Activated T-helper 1 cell treated with anti-CD3 and anti-CD28 coated beads, Interleukin-2, amount 50 U/mL, for 16 hours (primary cell): Measurements from ENCODE around the gene MACF1.

Experiments used
- DNase-seq, 2 donors: peaks; one replicate each; pipeline ENCODE4 v3.0.0-alpha.2; 2020; ENCODE audit warnings: low read depth in 1 of 2, low spot score in 1 of 2

The MACF1 gene

GRCh38 chr1:39258146-39258924, 53.8 kb downstream of the MACF1 start:
- peak; percentile 26 to 33 for DNase-seq

GRCh38 chr1:39258925-39259244, 54.4 kb downstream of the MACF1 start:
- no peak for DNase-seq

DNA sequence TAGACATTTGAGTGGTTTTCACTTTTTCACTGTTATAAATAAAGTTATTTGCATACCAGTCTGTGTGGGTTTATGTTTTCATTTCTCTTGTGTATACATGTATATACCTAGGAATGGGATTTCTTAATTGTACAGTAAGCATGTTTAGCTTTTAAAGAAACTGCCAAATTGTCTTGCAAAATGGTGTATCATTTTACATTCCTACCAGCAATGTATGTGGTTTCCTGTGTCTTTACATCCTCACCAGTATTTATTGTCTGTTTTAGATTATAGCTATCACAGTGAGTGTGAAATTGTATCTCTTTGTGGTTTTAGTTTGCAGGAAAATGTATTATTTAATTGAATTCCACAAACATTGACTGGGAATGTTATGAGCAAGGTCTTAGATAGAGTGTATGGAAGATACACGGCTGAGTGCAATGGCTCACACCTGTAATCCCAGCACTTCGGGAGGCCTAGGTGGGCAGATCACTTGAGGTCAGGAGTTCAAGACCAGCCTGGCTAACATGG, 57.3 kb downstream of the MACF1 start:
- DNase-seq, result no peak

DNA sequence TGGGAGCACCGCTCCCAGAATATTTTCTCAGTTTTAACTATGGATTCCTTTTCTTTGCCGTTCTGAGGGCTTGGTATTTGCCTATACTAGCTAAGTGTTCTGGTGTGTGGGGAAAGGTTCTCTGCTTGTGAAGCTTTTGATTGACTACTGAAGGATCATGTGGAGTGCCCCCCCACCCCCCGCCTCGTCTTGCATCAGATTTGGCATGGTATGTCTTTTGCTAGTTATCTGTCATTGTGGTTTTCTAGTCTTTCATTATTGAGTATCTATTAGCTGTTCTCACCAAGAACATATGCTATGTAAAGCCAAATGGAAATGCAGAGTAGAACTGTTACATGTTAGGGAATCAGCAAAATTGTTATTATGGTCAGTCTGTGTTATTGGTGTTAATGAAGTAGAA, 58.3 kb downstream of the MACF1 start:
- DNase-seq, result no peak

- DNase-seq, result no peak
Measured at GRCh38 chr1:39266269-39266668, 61.8 kb downstream of the MACF1 start.

DNA sequence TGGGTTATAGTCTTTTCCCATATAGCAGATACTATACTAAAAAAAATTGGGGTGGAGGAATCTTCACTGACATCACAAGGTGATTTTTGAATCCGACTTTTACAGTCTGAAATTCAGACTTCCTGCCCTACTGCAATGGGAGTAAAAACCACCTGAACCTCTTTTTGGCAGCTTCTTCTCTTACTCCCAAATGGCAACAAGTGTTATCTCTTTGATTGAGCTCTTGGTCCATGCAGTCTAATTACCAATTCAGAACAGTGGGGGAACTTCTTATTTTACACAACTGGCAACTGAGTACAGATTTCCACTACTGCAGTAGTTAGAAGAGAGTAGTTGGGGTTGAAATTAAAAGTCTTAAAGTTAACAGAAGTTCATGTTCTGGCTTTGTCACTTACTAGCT, 62.3 kb downstream of the MACF1 start:
- DNase-seq, result no peak

DNA sequence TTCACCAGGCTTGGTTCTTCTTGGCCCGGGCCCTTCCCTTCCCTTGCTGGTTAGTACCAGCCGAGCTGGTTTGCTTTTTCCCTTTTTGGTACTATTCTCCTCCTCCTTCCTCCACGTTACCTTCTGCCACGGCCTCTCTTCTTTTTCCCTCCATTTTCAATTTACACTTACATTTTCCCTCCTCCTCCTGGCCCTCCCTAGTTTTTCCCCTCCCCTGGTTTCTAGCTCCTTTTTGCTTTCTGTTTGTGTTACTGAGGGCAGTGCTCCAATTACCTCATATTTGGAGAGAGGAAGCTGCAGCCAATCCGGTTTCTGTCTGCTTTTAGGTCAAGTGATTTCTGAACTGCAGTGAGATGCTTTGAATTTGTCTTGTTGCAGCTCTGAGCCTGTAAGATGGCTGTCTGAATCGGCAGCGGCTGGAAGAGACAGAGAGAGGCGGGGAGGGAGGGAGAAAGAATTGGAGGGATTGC, 63.7 kb downstream of the MACF1 start:
- no peak for DNase-seq

DNA sequence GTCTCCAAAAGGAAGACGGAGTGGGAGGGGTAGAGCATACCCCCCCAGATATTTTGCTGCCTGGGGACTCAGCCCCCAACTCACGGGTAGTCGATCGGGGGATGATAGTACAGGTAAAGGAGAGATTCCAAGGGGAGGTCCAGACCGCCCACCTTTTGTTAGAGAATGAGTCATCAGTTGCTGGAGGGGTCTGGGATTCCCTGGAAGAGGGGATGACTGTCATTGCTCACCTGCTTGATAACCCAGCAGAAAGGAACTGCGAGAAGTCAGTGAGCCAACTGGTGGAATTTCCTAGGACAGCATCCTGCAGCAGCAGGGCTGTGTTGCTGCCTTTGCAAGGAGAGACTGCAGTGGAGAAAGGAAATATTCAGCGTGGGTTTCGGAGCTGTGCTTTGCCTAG, 64.4 kb downstream of the MACF1 start:
- DNase-seq, result no peak

- no peak for DNase-seq
Measured at GRCh38 chr1:39269349-39269748, 64.9 kb downstream of the MACF1 start.

- no peak for DNase-seq
Measured at GRCh38 chr1:39269791-39270342, 65.4 kb downstream of the MACF1 start.

DNA sequence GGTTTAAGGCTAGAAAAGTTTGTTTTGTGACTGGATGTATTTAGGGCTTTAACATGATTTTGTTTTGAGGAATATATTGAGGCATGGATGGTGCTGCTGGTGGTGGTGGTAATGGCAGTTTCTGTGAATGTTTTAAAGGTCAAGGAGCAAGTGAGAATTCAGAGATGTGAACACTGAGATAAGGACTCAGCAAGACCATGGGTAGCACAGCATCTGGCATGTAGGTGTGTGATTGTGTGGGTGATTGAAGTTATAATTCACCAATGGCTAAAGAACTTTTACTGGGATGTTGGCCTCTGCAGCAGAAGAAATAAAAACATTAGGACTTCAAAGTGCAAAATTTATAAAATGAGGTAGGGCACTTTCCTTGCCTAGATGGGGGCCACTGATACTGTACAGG, 65.9 kb downstream of the MACF1 start:
- DNase-seq, result no peak

DNA sequence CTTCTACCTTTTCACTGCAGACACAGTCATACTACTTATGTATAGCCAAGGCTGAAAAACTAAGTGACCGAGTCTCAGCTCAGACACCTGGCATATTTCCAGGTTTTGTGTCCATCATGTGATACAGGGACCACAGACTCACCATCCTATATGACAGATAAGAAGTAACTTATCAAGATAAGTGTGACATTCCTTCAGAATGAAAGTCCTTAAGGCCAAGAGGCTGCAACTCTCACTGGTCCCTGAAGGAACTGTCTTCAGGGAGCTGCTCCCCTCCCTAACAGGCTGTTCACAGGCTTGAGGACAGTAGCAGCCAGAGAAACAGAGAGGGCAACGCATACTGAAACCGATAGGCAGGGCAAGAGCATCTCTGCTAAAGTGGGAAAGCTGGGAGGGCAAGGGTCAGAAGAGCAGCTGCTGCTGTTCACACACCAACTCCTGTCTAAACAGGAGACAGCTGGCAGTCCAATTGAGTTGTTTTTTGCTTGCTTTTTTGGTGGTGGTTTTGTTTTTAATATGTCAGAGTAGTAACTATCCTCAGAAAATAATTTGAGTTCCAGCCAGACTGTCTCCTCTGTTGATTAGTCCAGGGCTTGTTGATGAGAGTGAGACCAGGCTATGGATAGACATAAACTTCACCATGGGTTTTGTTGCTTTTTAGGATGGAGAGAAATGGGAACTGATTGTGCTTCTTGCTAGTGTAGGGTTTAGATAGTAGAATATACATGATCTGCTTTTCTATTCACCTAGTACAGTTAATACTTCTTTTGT, 67.7 kb downstream of the MACF1 start:
- DNase-seq, result no peak

- DNase-seq, result no peak
Measured at GRCh38 chr1:39272798-39273469, 68.4 kb downstream of the MACF1 start.

- DNase-seq, result no peak
Measured at GRCh38 chr1:39275836-39276507, 71.5 kb downstream of the MACF1 start.

- DNase-seq, result no peak
Measured at GRCh38 chr1:39277879-39278278, 73.4 kb downstream of the MACF1 start.

DNA sequence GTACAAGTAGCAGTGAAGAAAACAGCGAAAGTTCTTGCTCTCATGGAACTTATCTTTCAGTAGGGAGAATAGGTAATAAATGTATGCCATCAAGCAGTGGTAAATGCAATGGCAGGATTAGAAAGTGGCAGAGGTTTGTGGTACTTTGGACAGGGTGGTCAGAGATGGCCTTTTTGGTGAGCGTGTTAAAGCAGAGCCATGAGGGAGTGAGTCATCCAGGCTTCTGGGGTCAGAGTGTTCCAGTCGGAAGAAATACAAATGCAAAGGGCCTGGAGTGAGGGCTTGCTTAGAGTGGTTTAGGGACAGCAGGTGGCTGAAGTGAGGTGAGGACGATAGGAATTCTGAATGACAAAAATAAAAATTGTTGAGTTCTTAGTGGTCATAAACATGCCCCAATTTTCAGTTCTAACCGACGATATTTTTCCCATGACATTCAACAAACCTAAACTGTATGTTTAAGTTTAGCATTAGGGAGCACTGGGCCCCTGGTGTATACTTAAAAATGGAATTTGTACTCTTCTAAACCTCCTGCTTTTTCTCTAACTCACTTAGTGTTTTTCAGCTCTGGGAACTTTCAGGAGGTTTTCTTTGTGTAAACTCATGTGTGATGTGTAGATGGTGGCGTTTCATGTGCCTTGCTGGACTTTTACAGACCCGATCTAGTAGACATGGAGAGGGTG, 78.2 kb downstream of the MACF1 start:
- no peak for DNase-seq

GRCh38 chr1:39283858-39284257, 79.4 kb downstream of the MACF1 start:
- no peak for DNase-seq

DNA sequence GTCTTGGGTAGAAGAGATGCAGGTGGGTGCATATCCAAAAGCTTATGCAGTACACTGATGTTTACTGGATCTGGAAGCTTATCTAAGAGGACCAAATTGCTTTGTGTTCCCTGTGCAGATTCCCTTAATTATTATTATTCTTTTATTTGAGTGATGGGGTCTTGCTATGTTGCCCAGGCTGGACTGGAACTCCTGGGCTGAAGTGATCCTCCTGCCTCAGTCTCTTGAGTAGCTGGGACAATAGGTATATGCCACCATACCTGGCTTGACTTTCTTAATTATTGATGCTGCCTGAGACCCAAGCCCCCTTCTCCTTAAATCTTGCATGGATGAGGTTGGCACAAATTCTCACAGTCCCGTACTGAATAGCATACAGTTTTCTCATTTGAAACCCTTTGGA, 83.0 kb downstream of the MACF1 start:
- no peak for DNase-seq

GRCh38 chr1:39288735-39289465, 84.4 kb downstream of the MACF1 start:
- DNase-seq, result no peak

GRCh38 chr1:39292401-39292800, 87.9 kb downstream of the MACF1 start:
- DNase-seq, result no peak
